ENCODE measurements around the gene PPIB.

The PPIB gene

GRCh38 chr15:64146041-64146440 is 16.8 kb downstream of the PPIB start:
- Histone ChIP-seq H3K9ac (ENCODE audit: low read depth, low read length) (no peak overlapping the region), H3K4me1 (ENCODE audit: control insufficient read depth, insufficient read depth, low read length) (no peaks in the 10 kb centered on the region), H3K9me3 (ENCODE audit: control insufficient read depth, insufficient read depth, low read length) (no peaks in the 10 kb centered on the region), H3K4me3 (ENCODE audit: low read depth, low read length) (no peak overlapping the region), H3K27me3 (ENCODE audit: control insufficient read depth, insufficient read depth, low read length) (peaks cover 6% of the 10 kb centered on the region), H3K36me3 (ENCODE audit: control insufficient read depth, insufficient read depth, low read length) (no peaks in the 10 kb centered on the region)

GRCh38 chr15:64144565-64145281 is 18.1 kb downstream of the PPIB start:
- no peaks in the 10 kb centered on the region for H3K4me1 ChIP-seq (ENCODE audit: control insufficient read depth, insufficient read depth, low read length)
- no peaks in the 10 kb centered on the region for H3K36me3 ChIP-seq (ENCODE audit: control insufficient read depth, insufficient read depth, low read length)
- H3K27me3 ChIP-seq (ENCODE audit: control insufficient read depth, insufficient read depth, low read length) = no peaks in the 10 kb centered on the region
- no peak overlapping the region for H3K4me3 ChIP-seq (ENCODE audit: low read depth, low read length)
- H3K9me3 ChIP-seq (ENCODE audit: control insufficient read depth, insufficient read depth, low read length) = no peaks in the 10 kb centered on the region
- H3K9ac ChIP-seq (ENCODE audit: low read depth, low read length) = no peak overlapping the region

- no peaks in the 10 kb centered on the region for H3K4me1 ChIP-seq (ENCODE audit: control insufficient read depth, insufficient read depth, low read length)
- H3K36me3 ChIP-seq (ENCODE audit: control insufficient read depth, insufficient read depth, low read length) = no peaks in the 10 kb centered on the region
- no peak overlapping the region for H3K4me3 ChIP-seq (ENCODE audit: low read depth, low read length)
- no peaks in the 10 kb centered on the region for H3K9me3 ChIP-seq (ENCODE audit: control insufficient read depth, insufficient read depth, low read length)
- no peaks in the 10 kb centered on the region for H3K27me3 ChIP-seq (ENCODE audit: control insufficient read depth, insufficient read depth, low read length)
- H3K9ac ChIP-seq (ENCODE audit: low read depth, low read length) = no peak overlapping the region
Observed at GRCh38 chr15:64144192-64144564, 18.6 kb downstream of the PPIB start.

GRCh38 chr15:64143276-64143675 is 19.5 kb downstream of the PPIB start:
- no peaks in the 10 kb centered on the region for H3K9me3 ChIP-seq (ENCODE audit: control insufficient read depth, insufficient read depth, low read length)
- H3K4me1 ChIP-seq (ENCODE audit: control insufficient read depth, insufficient read depth, low read length) = no peaks in the 10 kb centered on the region
- H3K27me3 ChIP-seq (ENCODE audit: control insufficient read depth, insufficient read depth, low read length) = no peaks in the 10 kb centered on the region
- H3K4me3 ChIP-seq (ENCODE audit: low read depth, low read length) = no peak overlapping the region
- H3K9ac ChIP-seq (ENCODE audit: low read depth, low read length) = no peak overlapping the region
- no peaks in the 10 kb centered on the region for H3K36me3 ChIP-seq (ENCODE audit: control insufficient read depth, insufficient read depth, low read length)

GRCh38 chr15:64141798-64142512 is 20.9 kb downstream of the PPIB start:
- H3K9ac ChIP-seq (ENCODE audit: low read depth, low read length) = no peak overlapping the region
- H3K4me3 ChIP-seq (ENCODE audit: low read depth, low read length) = no peak overlapping the region
- no peaks in the 10 kb centered on the region for H3K4me1 ChIP-seq (ENCODE audit: control insufficient read depth, insufficient read depth, low read length)
- H3K27me3 ChIP-seq (ENCODE audit: control insufficient read depth, insufficient read depth, low read length) = no peaks in the 10 kb centered on the region
- H3K36me3 ChIP-seq (ENCODE audit: control insufficient read depth, insufficient read depth, low read length) = no peaks in the 10 kb centered on the region
- no peaks in the 10 kb centered on the region for H3K9me3 ChIP-seq (ENCODE audit: control insufficient read depth, insufficient read depth, low read length)

GRCh38 chr15:64138331-64138941 is 24.4 kb downstream of the PPIB start:
- no peaks in the 10 kb centered on the region for H3K4me1 ChIP-seq (ENCODE audit: control insufficient read depth, insufficient read depth, low read length)
- H3K9me3 ChIP-seq (ENCODE audit: control insufficient read depth, insufficient read depth, low read length) = no peaks in the 10 kb centered on the region
- H3K36me3 ChIP-seq (ENCODE audit: control insufficient read depth, insufficient read depth, low read length) = peaks cover 4% of the 10 kb centered on the region
- no peak overlapping the region for H3K4me3 ChIP-seq (ENCODE audit: low read depth, low read length)
- no peaks in the 10 kb centered on the region for H3K27me3 ChIP-seq (ENCODE audit: control insufficient read depth, insufficient read depth, low read length)
- no peak overlapping the region for H3K9ac ChIP-seq (ENCODE audit: low read depth, low read length)

GRCh38 chr15:64137226-64137833 is 25.5 kb downstream of the PPIB start:
- Histone ChIP-seq H3K4me1 (ENCODE audit: control insufficient read depth, insufficient read depth, low read length) (no peaks in the 10 kb centered on the region), H3K9ac (ENCODE audit: low read depth, low read length) (no peak overlapping the region), H3K9me3 (ENCODE audit: control insufficient read depth, insufficient read depth, low read length) (no peaks in the 10 kb centered on the region), H3K36me3 (ENCODE audit: control insufficient read depth, insufficient read depth, low read length) (peaks cover 5% of the 10 kb centered on the region), H3K4me3 (ENCODE audit: low read depth, low read length) (no peak overlapping the region), H3K27me3 (ENCODE audit: control insufficient read depth, insufficient read depth, low read length) (no peaks in the 10 kb centered on the region)

GRCh38 chr15:64136347-64136746 is 26.5 kb downstream of the PPIB start:
- no peaks in the 10 kb centered on the region for H3K27me3 ChIP-seq (ENCODE audit: control insufficient read depth, insufficient read depth, low read length)
- no peaks in the 10 kb centered on the region for H3K9me3 ChIP-seq (ENCODE audit: control insufficient read depth, insufficient read depth, low read length)
- H3K4me1 ChIP-seq (ENCODE audit: control insufficient read depth, insufficient read depth, low read length) = no peaks in the 10 kb centered on the region
- no peak overlapping the region for H3K4me3 ChIP-seq (ENCODE audit: low read depth, low read length)
- H3K36me3 ChIP-seq (ENCODE audit: control insufficient read depth, insufficient read depth, low read length) = peaks cover 15% of the 10 kb centered on the region
- H3K9ac ChIP-seq (ENCODE audit: low read depth, low read length) = no peak overlapping the region

GRCh38 chr15:64134345-64134829 is 28.4 kb downstream of the PPIB start:
- H3K36me3 ChIP-seq (ENCODE audit: control insufficient read depth, insufficient read depth, low read length) = peaks cover 17% of the 10 kb centered on the region

GRCh38 chr15:64133623-64134344 is 29.0 kb downstream of the PPIB start:
- Histone ChIP-seq H3K4me1 (ENCODE audit: control insufficient read depth, insufficient read depth, low read length) (no peaks in the 10 kb centered on the region), H3K4me3 (ENCODE audit: low read depth, low read length) (no peak overlapping the region), H3K9me3 (ENCODE audit: control insufficient read depth, insufficient read depth, low read length) (no peaks in the 10 kb centered on the region), H3K36me3 (ENCODE audit: control insufficient read depth, insufficient read depth, low read length) (peaks cover 17% of the 10 kb centered on the region), H3K27me3 (ENCODE audit: control insufficient read depth, insufficient read depth, low read length) (no peaks in the 10 kb centered on the region), H3K9ac (ENCODE audit: low read depth, low read length) (no peak overlapping the region)

More at GRCh38 chr15:64134345-64134829, 28.4 kb downstream of the PPIB start:
- Histone ChIP-seq H3K27me3 (ENCODE audit: control insufficient read depth, insufficient read depth, low read length) (no peaks in the 10 kb centered on the region), H3K9ac (ENCODE audit: low read depth, low read length) (no peak overlapping the region), H3K4me1 (ENCODE audit: control insufficient read depth, insufficient read depth, low read length) (no peaks in the 10 kb centered on the region), H3K9me3 (ENCODE audit: control insufficient read depth, insufficient read depth, low read length) (no peaks in the 10 kb centered on the region), H3K4me3 (ENCODE audit: low read depth, low read length) (no peak overlapping the region)

GRCh38 chr15:64132217-64132616 is 30.6 kb downstream of the PPIB start:
- H3K9ac ChIP-seq (ENCODE audit: low read depth, low read length) = no peak overlapping the region
- no peaks in the 10 kb centered on the region for H3K4me1 ChIP-seq (ENCODE audit: control insufficient read depth, insufficient read depth, low read length)
- H3K9me3 ChIP-seq (ENCODE audit: control insufficient read depth, insufficient read depth, low read length) = no peaks in the 10 kb centered on the region
- H3K27me3 ChIP-seq (ENCODE audit: control insufficient read depth, insufficient read depth, low read length) = no peaks in the 10 kb centered on the region
- peaks cover 17% of the 10 kb centered on the region for H3K36me3 ChIP-seq (ENCODE audit: control insufficient read depth, insufficient read depth, low read length)
- H3K4me3 ChIP-seq (ENCODE audit: low read depth, low read length) = no peak overlapping the region
